Prostate gland (tissue), 2 donors: Measurements from ENCODE around the gene CRYGB.

ENCODE experiments used
- POLR2A ChIP-seq: fragments of 450-650 bp; IDR thresholded peaks from one replicate; pipeline ENCODE4 v1.6.1; 2016; ENCODE audit warnings: antibody characterized with exemption, mild to moderate bottlenecking
- POLR2AphosphoS5 ChIP-seq: sonication (generic); formaldehyde crosslinking; IDR thresholded peaks from one replicate; pipeline ENCODE4 v1.6.1; 2017; ENCODE audit warnings: antibody characterized with exemption
- TF ChIP-seq, protein P1 (sequence below), 4 experiments: fragments of 200-600 bp in 2 of 4; fragments of 450-650 bp in 2 of 4; sonication (generic) in 2 of 4; IDR thresholded peaks; 1 replicate in 3 of 4; 2 replicates in 1 of 4; pipeline ENCODE4 v1.5.1; 2016 to 2019; ENCODE audit warnings: antibody characterized with exemption in 4 of 4, mild to moderate bottlenecking in 2 of 4, moderate library complexity in 2 of 4

DNA sequence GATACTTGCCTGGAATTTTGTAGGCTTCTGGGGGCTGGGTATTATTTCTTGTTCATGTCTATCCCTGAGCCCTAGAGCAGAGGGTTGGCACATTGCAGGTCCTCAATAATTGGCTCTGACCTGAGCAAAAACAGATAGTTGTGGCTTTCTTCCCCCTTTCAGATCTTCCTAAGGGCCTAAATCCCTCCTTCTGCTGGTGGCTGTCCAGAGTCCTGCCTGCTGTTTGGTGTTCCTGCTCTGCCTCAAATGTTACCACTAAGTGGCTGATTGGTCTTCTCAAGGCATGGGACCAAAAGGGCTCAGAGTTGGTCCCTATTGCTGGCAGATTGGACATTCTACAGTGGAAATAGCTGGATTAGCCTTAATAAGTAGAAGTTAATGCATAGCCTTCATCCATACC, 1.1 kb upstream of the CRYGB start:
- TF ChIP-seq, protein P1, sequence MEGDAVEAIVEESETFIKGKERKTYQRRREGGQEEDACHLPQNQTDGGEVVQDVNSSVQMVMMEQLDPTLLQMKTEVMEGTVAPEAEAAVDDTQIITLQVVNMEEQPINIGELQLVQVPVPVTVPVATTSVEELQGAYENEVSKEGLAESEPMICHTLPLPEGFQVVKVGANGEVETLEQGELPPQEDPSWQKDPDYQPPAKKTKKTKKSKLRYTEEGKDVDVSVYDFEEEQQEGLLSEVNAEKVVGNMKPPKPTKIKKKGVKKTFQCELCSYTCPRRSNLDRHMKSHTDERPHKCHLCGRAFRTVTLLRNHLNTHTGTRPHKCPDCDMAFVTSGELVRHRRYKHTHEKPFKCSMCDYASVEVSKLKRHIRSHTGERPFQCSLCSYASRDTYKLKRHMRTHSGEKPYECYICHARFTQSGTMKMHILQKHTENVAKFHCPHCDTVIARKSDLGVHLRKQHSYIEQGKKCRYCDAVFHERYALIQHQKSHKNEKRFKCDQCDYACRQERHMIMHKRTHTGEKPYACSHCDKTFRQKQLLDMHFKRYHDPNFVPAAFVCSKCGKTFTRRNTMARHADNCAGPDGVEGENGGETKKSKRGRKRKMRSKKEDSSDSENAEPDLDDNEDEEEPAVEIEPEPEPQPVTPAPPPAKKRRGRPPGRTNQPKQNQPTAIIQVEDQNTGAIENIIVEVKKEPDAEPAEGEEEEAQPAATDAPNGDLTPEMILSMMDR (IDR thresholded peaks at IDR 0.05) = no peak
- TF ChIP-seq POLR2AphosphoS5 = no peak
- no peak for TF ChIP-seq POLR2A
